HT1080 (cell line): ENCODE data around the gene AGAP2. TPM values are rescaled to one million over a fixed set of nuclear protein-coding genes. Genes with fewer than 3 reads are reported as not detected.
A peak's percentile ranks its signal among the peaks of the same experiment; 100 is the strongest.

Experiments
- DNase-seq: peaks from one replicate; pipeline ENCODE4 v3.0.0-alpha.2; 2015; ENCODE audit warnings: low read depth
- total RNA-seq: library from RNA; depleted of rRNA; stranded (reverse); fragments of >200 nt; shearing (Covaris generic); gene quantifications from 2 replicates; pipeline ENCODE4 v1.2.3, GENCODE V29; 2014

The AGAP2 gene
- total RNA-seq, 1 experiment from 2014 or later, result 11.6 TPM

- no peak for DNase-seq
These were observed 778 bp downstream of the AGAP2 start for GRCh38 chr12:57737467-57738460.

- no peak for DNase-seq
These were observed 1.6 kb downstream of the AGAP2 start for GRCh38 chr12:57736741-57737466.

DNA sequence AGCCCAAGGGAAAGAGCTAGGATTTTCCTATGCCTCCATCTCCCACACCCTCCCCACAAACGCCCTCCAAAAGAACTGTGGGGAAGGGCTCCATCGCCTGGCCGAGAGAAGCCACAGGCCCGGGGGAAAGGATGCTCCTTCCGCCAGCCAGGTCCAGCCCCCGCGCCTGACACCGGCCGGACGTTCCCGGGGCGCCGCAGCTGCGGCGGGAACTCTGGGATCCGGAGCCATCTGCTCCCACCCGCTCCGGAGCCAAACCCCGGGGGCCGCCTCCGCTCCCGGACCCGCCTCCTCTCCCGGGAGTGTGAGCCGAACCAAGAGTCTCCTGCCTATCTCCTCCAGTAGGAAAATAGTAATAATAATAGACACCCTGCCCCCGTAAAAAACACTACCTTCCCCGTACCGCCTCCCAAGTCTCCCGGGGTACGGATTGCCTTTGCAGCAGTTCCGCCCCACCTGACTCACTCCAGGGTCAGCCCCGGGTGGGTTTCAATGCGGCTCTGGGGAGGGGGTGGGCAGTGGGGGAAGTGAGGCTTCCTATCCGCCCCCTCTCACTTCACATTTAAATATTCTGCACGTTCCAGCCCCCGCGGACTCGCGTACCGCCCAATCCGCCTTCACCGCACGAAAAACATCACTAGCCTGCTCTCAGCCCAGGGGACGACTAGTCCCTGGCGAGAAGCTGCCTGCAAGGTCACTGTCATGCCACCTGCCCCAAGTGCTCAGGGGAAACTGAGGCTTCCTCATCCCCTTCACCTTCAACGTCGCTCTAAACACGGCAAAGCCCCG, 2.4 kb downstream of the AGAP2 start:
- DNase-seq, result peak; percentile 62

GRCh38 chr12:57735198-57735855, 3.2 kb downstream of the AGAP2 start:
- DNase-seq, result no peak

- DNase-seq, result no peak
These were observed 4.0 kb downstream of the AGAP2 start for GRCh38 chr12:57734591-57734990.

DNA sequence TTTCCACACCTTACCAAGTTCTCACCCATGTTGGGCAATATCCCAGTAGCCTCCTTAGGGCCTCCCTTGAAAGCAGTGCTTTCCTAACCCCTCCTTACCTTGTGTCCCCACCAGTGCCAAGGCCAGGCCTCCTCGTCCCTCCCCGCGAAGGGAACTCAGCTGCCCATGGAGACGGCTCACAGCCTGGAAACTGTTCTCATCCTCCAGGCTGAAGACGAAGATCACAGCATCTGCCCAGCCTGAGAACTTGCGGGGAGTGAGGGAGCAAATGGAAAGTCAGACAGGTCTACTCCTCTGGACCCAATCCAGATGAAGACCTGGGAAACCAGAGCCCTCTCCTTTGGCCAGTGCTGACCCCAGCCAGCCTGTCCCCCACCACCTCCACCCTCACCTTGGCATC, 4.6 kb downstream of the AGAP2 start:
- no peak for DNase-seq

- peak; percentile 30 for DNase-seq
These were observed 5.6 kb downstream of the AGAP2 start for GRCh38 chr12:57732726-57733593.

GRCh38 chr12:57732270-57732669, 6.3 kb downstream of the AGAP2 start:
- DNase-seq, result no peak

DNA sequence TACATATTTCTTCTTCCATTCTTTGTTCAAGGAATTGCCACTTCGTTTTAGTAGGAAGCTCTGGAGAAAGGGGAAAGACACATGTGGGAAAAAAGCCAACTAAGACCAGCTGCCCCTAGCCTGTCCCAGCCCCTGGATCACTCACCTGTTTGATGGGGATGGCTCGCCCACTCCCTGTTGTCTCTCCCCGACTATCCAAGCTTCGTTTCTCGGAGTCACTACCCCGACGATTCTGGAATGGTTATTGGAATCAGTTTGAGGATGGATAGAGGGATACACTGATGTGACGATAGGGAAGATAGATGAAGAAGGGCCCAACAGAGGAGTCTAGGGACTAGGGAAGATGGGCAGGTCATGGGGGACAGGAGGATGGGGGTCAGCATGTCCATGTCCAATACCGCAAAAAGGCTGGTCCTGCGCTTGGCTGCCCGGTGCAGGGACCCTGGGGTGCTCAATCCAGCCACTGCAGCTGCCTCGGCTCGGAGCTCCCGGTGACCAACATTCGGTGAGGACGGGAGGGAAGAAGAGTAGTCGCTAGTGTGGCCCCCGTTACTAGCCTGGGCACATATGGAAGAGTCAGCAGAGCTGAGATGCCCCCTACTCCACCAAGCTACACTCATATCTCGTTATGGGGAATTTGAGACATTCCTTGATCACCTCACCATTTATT, 7.0 kb downstream of the AGAP2 start:
- no peak for DNase-seq

DNA sequence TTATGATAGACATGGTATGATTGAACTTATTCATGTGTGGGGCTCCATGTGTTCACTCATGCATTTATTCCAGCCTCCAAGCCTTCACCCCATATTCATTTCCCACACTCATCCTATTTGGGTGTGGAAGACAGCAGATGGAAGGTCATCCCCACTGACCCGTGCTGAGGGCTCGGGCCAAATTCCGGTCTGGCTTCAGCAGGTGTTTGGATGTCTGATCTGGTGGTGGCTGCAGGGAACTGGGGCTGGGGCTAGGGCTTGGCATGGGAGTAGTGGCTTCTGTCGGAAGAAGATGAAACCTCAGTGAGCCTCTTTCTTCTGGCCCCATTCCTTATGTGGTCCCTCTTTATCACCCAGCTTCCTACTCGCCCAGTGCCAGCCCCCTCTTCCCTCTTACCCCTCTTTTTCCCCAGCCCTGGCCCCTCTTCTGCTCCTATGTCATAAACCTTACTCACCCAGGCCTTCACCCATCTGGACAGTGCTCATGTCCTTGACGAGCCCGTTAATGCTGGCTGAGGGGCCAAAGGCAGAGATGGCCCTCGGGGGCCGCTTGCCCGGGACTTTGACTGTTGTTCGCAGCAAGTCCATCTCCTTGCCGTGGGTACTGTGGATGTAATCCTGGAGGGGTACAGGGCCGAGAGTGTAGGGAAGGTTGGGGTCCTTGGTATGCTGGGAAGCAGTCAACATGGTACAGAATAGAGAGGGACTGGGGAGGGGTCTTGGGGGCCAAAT, 8.0 kb downstream of the AGAP2 start:
- no peak for DNase-seq

- DNase-seq, result no peak
These were observed 9.2 kb downstream of the AGAP2 start for GRCh38 chr12:57729321-57729844.

DNA sequence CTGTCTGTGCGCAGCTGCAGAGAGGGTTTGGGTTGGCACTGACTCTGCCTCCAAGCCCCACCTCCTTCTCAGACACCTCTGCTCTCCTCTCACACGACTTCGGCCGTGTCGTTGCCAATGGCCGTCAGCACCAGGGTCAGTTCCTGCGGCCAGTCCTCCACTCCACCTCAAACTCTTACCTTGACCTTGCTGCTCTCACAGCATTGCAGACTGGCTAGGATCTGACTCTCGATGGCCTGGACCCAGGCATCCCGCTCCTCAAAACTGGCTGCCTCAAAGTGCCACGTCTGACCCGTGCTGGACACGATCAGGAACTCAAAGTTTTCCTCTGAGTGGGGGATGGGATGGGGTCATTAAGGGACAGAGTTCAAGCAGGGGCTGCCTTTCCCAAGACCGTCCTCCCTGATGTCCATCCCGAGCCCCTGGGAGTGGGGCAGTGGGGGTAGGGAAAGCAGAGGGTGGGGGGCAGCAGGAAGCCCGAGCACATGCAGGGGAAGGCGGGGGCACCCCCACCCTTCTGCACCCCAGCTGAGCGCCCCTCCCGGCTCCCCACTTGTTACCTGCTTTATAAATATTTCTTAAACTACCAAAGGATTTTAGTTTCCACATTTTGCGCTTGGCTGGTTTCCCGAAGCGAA, 10.7 kb downstream of the AGAP2 start:
- no peak for DNase-seq

GRCh38 chr12:57726884-57727757, 11.4 kb downstream of the AGAP2 start:
- DNase-seq, result no peak

GRCh38 chr12:57726151-57726883, 12.2 kb downstream of the AGAP2 start:
- peak; percentile 79 for DNase-seq

- DNase-seq, result no peak
These were observed 12.7 kb downstream of the AGAP2 start for GRCh38 chr12:57725851-57726150.

DNA sequence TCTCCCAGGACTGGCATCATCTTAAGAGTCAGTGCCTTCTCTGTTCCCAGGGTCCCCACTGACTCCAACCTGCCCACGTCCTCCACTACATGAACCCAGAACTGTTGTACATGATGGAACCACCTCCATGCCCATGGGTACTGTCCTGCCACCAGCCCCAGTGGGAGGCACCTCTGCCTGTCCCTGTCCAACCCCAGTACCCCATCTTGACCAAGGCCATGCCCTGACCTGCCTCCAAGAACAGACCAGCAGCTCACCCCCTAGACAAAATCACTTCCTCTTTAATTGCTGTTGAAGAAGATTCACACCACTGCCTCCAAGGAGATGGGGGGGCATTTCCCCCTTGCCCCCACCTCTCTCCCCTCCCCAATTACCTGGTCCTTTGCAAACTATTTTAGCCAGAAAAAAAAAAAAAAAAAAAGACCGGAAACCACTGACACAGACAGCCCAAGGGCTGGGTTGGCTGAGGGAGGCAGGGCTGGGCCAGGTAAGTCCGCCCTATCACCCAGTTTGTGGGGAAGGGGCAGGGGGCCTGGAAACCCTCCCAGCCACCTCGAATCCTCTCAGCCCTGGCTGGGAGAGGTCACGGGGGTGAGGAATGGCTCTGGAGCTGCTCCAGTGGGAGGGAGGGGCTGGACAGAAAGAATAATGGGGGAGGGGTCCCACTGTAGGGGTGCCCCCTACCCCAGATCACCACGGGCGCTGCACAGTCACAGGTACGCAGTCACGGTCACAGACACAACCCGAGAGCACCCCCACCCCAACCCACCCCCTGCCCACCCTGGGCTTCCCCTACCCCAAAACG, 13.4 kb downstream of the AGAP2 start:
- DNase-seq, result no peak
